22Rv1 (cell line): ENCODE data around the gene PTTG2.

Experiments used
- H3K27ac ChIP-seq: fragments of 450-650 bp; 2 replicates; pipeline ENCODE4 v1.5.1; 2017
- CTCF ChIP-seq: fragments of 450-650 bp; IDR thresholded peaks from 2 replicates; pipeline ENCODE4 v1.5.1; 2017; ENCODE audit warnings: mild to moderate bottlenecking
- ZFX ChIP-seq: fragments of 450-650 bp; IDR thresholded peaks from 2 replicates; pipeline ENCODE4 v1.6.1; 2017; ENCODE audit warnings: antibody characterized with exemption, borderline replicate concordance

PTTG2 gene

GRCh38 chr4:37928426-37929416 is 31.5 kb upstream of the PTTG2 start:
- TF ChIP-seq ZFX = no peak
- no peak for TF ChIP-seq CTCF
- no peak overlapping the region for H3K27ac ChIP-seq

- no peak overlapping the region for H3K27ac ChIP-seq
- TF ChIP-seq ZFX (no peak), CTCF (no peak)
These were observed 26.1 kb upstream of the PTTG2 start for GRCh38 chr4:37934096-37934495.

- H3K27ac ChIP-seq = no peak overlapping the region
- TF ChIP-seq CTCF (no peak), ZFX (no peak)
These were observed 25.6 kb upstream of the PTTG2 start for GRCh38 chr4:37934609-37935008.

- TF ChIP-seq ZFX = no peak
- no peak overlapping the region for H3K27ac ChIP-seq
These were observed 25.2 kb upstream of the PTTG2 start for GRCh38 chr4:37935026-37935425.

GRCh38 chr4:37936889-37937498 is 23.2 kb upstream of the PTTG2 start:
- TF ChIP-seq CTCF = no peak
- TF ChIP-seq ZFX = no peak
- no peak overlapping the region for H3K27ac ChIP-seq

- TF ChIP-seq CTCF (no peak), ZFX (no peak)
- H3K27ac ChIP-seq = no peak overlapping the region
These were observed 22.0 kb upstream of the PTTG2 start for GRCh38 chr4:37938208-37938607.

- no peak overlapping the region for H3K27ac ChIP-seq
- TF ChIP-seq ZFX = no peak
- no peak for TF ChIP-seq CTCF
These were observed 13.6 kb upstream of the PTTG2 start for GRCh38 chr4:37946503-37947179.
